Measurements from ENCODE around the gene MED27. TPM values are rescaled to one million over a fixed set of nuclear protein-coding genes. Genes with fewer than 3 reads are reported as not detected.
"Not testable (repeated sequence)": the region's sequence is repeated elsewhere in the genome, so short reads cannot be mapped to it uniquely, and the experiment has no call there.

MED27 gene
- total RNA-seq, 2 donors from 2014 or later: 29.0 to 30.5 TPM

- ATAC-seq (replicated peaks in 1 of 2); H3K36me3 Mint-ChIP-seq (ENCODE audit: insufficient read depth in 2 of 2); H3K4me3 Mint-ChIP-seq; DNase-seq; H3K9me3 Mint-ChIP-seq; H3K27ac Mint-ChIP-seq; H3K27me3 Mint-ChIP-seq (ENCODE audit: low read depth): not testable (repeated sequence)
- H3K4me1 Mint-ChIP-seq (ENCODE audit: low read depth): peaks cover 12% of the 10 kb centered on the region
These were observed 158.0 kb downstream of the MED27 start for GRCh38 chr9:131921635-131922034.

- H3K27me3 Mint-ChIP-seq (ENCODE audit: low read depth): no peaks in the 10 kb centered on the region
- H3K4me3 Mint-ChIP-seq: no peak overlapping the region
- no peaks in the 10 kb centered on the region for H3K9me3 Mint-ChIP-seq
- peaks cover 12% of the 10 kb centered on the region for H3K4me1 Mint-ChIP-seq (ENCODE audit: low read depth)
- H3K36me3 Mint-ChIP-seq (ENCODE audit: insufficient read depth in 2 of 2): no peaks in the 10 kb centered on the region
- H3K27ac Mint-ChIP-seq: no peak overlapping the region
- ATAC-seq (replicated peaks in 1 of 2) (no peak), DNase-seq (no peak)
These were observed 160.5 kb downstream of the MED27 start for GRCh38 chr9:131919216-131919615.

- no peak overlapping the region for H3K27ac Mint-ChIP-seq
- H3K4me1 Mint-ChIP-seq (ENCODE audit: low read depth): peaks cover 8% of the 10 kb centered on the region
- H3K36me3 Mint-ChIP-seq (ENCODE audit: insufficient read depth in 2 of 2): no peaks in the 10 kb centered on the region
- DNase-seq: no peak
- ATAC-seq (replicated peaks in 1 of 2): no peak
- H3K9me3 Mint-ChIP-seq: no peaks in the 10 kb centered on the region
- H3K4me3 Mint-ChIP-seq: no peak overlapping the region
- no peaks in the 10 kb centered on the region for H3K27me3 Mint-ChIP-seq (ENCODE audit: low read depth)
These were observed 161.2 kb downstream of the MED27 start for GRCh38 chr9:131918481-131918880.

- H3K9me3 Mint-ChIP-seq: no peaks in the 10 kb centered on the region
- H3K36me3 Mint-ChIP-seq (ENCODE audit: insufficient read depth in 2 of 2): no peaks in the 10 kb centered on the region
- H3K27ac Mint-ChIP-seq: no peak overlapping the region
- DNase-seq (no peak), ATAC-seq (replicated peaks in 1 of 2) (no peak)
- no peak overlapping the region for H3K4me3 Mint-ChIP-seq
- H3K27me3 Mint-ChIP-seq (ENCODE audit: low read depth): no peaks in the 10 kb centered on the region
- peaks cover 10% of the 10 kb centered on the region for H3K4me1 Mint-ChIP-seq (ENCODE audit: low read depth)
These were observed 162.7 kb downstream of the MED27 start for GRCh38 chr9:131917009-131917408.

GRCh38 chr9:131915181-131915580, 164.5 kb downstream of the MED27 start:
- no peaks in the 10 kb centered on the region for H3K27me3 Mint-ChIP-seq (ENCODE audit: low read depth)
- no peaks in the 10 kb centered on the region for H3K36me3 Mint-ChIP-seq (ENCODE audit: insufficient read depth in 2 of 2)
- H3K4me1 Mint-ChIP-seq (ENCODE audit: low read depth): peaks cover 9% of the 10 kb centered on the region
- no peaks in the 10 kb centered on the region for H3K9me3 Mint-ChIP-seq
- H3K4me3 Mint-ChIP-seq: no peak overlapping the region
- DNase-seq (no peak), ATAC-seq (replicated peaks in 1 of 2) (no peak)
- H3K27ac Mint-ChIP-seq: no peak overlapping the region

- Mint-ChIP-seq H3K4me3 (no peak overlapping the region), H3K27ac (no peak overlapping the region), H3K27me3 (ENCODE audit: low read depth) (no peaks in the 10 kb centered on the region), H3K36me3 (ENCODE audit: insufficient read depth in 2 of 2) (no peaks in the 10 kb centered on the region), H3K4me1 (ENCODE audit: low read depth) (peaks cover 4% of the 10 kb centered on the region), H3K9me3 (no peaks in the 10 kb centered on the region)
- DNase-seq: no peak
- no peak for ATAC-seq (replicated peaks in 1 of 2)
These were observed 167.0 kb downstream of the MED27 start for GRCh38 chr9:131912671-131913070.

- Mint-ChIP-seq H3K27me3 (ENCODE audit: low read depth) (no peaks in the 10 kb centered on the region), H3K9me3 (no peaks in the 10 kb centered on the region), H3K4me1 (ENCODE audit: low read depth) (peaks cover 4% of the 10 kb centered on the region), H3K4me3 (no peak overlapping the region), H3K27ac (no peak overlapping the region), H3K36me3 (ENCODE audit: insufficient read depth in 2 of 2) (no peaks in the 10 kb centered on the region)
- no peak for ATAC-seq (replicated peaks in 1 of 2)
- no peak for DNase-seq
These were observed 167.6 kb downstream of the MED27 start for GRCh38 chr9:131912069-131912468.

GRCh38 chr9:131910572-131910971, 169.1 kb downstream of the MED27 start:
- peaks cover 4% of the 10 kb centered on the region for H3K4me1 Mint-ChIP-seq (ENCODE audit: low read depth)
- DNase-seq: no peak
- no peaks in the 10 kb centered on the region for H3K36me3 Mint-ChIP-seq (ENCODE audit: insufficient read depth in 2 of 2)
- no peaks in the 10 kb centered on the region for H3K27me3 Mint-ChIP-seq (ENCODE audit: low read depth)
- no peak overlapping the region for H3K4me3 Mint-ChIP-seq
- no peak overlapping the region for H3K27ac Mint-ChIP-seq
- ATAC-seq (replicated peaks in 1 of 2): no peak
- no peaks in the 10 kb centered on the region for H3K9me3 Mint-ChIP-seq

GRCh38 chr9:131905144-131905543, 174.5 kb downstream of the MED27 start:
- no peaks in the 10 kb centered on the region for H3K36me3 Mint-ChIP-seq (ENCODE audit: insufficient read depth in 2 of 2)
- H3K4me1 Mint-ChIP-seq (ENCODE audit: low read depth): no peaks in the 10 kb centered on the region
- no peak overlapping the region for H3K27ac Mint-ChIP-seq
- H3K9me3 Mint-ChIP-seq: no peaks in the 10 kb centered on the region
- no peak overlapping the region for H3K4me3 Mint-ChIP-seq
- DNase-seq (no peak), ATAC-seq (replicated peaks in 1 of 2) (no peak)
- no peaks in the 10 kb centered on the region for H3K27me3 Mint-ChIP-seq (ENCODE audit: low read depth)

- DNase-seq (no peak), ATAC-seq (replicated peaks in 1 of 2) (no peak)
- no peaks in the 10 kb centered on the region for H3K36me3 Mint-ChIP-seq (ENCODE audit: insufficient read depth in 2 of 2)
- no peak overlapping the region for H3K4me3 Mint-ChIP-seq
- no peaks in the 10 kb centered on the region for H3K9me3 Mint-ChIP-seq
- H3K27ac Mint-ChIP-seq: no peak overlapping the region
- H3K27me3 Mint-ChIP-seq (ENCODE audit: low read depth): no peaks in the 10 kb centered on the region
- no peaks in the 10 kb centered on the region for H3K4me1 Mint-ChIP-seq (ENCODE audit: low read depth)
These were observed 180.1 kb downstream of the MED27 start for GRCh38 chr9:131899296-131900228.

- Mint-ChIP-seq H3K9me3 (no peaks in the 10 kb centered on the region), H3K4me3 (no peak overlapping the region), H3K36me3 (ENCODE audit: insufficient read depth in 2 of 2) (peaks cover 0 to 2% of the 10 kb centered on the region in 2 donors), H3K27me3 (ENCODE audit: low read depth) (no peaks in the 10 kb centered on the region), H3K27ac (no peak overlapping the region), H3K4me1 (ENCODE audit: low read depth) (no peaks in the 10 kb centered on the region)
- DNase-seq (no peak), ATAC-seq (replicated peaks in 1 of 2) (no peak)
These were observed 186.7 kb downstream of the MED27 start for GRCh38 chr9:131892902-131893500.

- H3K27ac Mint-ChIP-seq: no peak overlapping the region
- ATAC-seq (replicated peaks in 1 of 2) (no peak), DNase-seq (no peak)
- H3K4me3 Mint-ChIP-seq: no peak overlapping the region
- peaks cover 0 to 2% of the 10 kb centered on the region in 2 donors for H3K36me3 Mint-ChIP-seq (ENCODE audit: insufficient read depth in 2 of 2)
- H3K9me3 Mint-ChIP-seq: no peaks in the 10 kb centered on the region
- no peaks in the 10 kb centered on the region for H3K4me1 Mint-ChIP-seq (ENCODE audit: low read depth)
- H3K27me3 Mint-ChIP-seq (ENCODE audit: low read depth): no peaks in the 10 kb centered on the region
These were observed 187.4 kb downstream of the MED27 start for GRCh38 chr9:131892162-131892707.

- DNase-seq (no peak), ATAC-seq (replicated peaks in 1 of 2) (no peak)
- Mint-ChIP-seq H3K4me3 (no peak overlapping the region), H3K9me3 (no peaks in the 10 kb centered on the region), H3K27me3 (ENCODE audit: low read depth) (no peaks in the 10 kb centered on the region), H3K27ac (no peak overlapping the region), H3K4me1 (ENCODE audit: low read depth) (no peaks in the 10 kb centered on the region), H3K36me3 (ENCODE audit: insufficient read depth in 2 of 2) (peaks cover 0 to 2% of the 10 kb centered on the region in 2 donors)
These were observed 188.1 kb downstream of the MED27 start for GRCh38 chr9:131891598-131891997.

Measured in activated T-cell treated with anti-CD3 and anti-CD28 coated beads, Interleukin-2, amount 50 U/mL, for 72 hours (primary cell).